HCT116 (cell line): Measurements from ENCODE around the gene CAPS. TPM values are rescaled to one million over a fixed set of nuclear protein-coding genes. Genes with fewer than 3 reads are reported as not detected.

Source experiments
- ATAC-seq: fragments of 200-7000 bp; cut with Tn5 transposase; 2 replicates; pipeline ENCODE4 v1.9.1; 2020; ENCODE audit warnings: mild to moderate bottlenecking, moderate library complexity
- BruUV-seq: library from RNA; stranded (reverse); fragments of 400-500 nt; replicated peaks from 2 replicates; lab custom pipeline; 2021; lab: Mats Ljungman, UMichigan
- CTCF ChIA-PET: fragments of 300-600 bp; sonication (Branson Sonifier 250); formaldehyde crosslinking; loops from one replicate; lab custom pipeline; 2021; ENCODE audit warnings: antibody characterized with exemption; lab: Charles Lee
- POLR2A ChIA-PET: fragments of 300-600, 350-600 bp; sonication (Branson Sonifier 250); formaldehyde crosslinking; loops from one replicate; lab custom pipeline; 2021; ENCODE audit warnings: antibody characterized with exemption; lab: Charles Lee
- RAD21 ChIA-PET, 2 experiments: fragments of 300-600 bp; sonication (Branson Sonifier 250); formaldehyde crosslinking; loops; one replicate each; lab custom pipeline; 2023; ENCODE audit warnings: low total read pairs in 2 of 2; ENCODE audit not compliant: uncharacterized antibody in 2 of 2, unreplicated experiment in 2 of 2, low non-redundant PET in 1 of 2; lab: Charles Lee
- DNase-seq: peaks from one replicate; pipeline ENCODE4 v3.0.0-alpha.2; 2010; ENCODE audit warnings: low read depth, low spot score
- H2AFZ ChIP-seq: fragments of 200-600 bp; shearing (Covaris generic), sonication (generic); 2 replicates; pipeline ENCODE4 v1.6.1; 2017; ENCODE audit warnings: low read depth, mixed run types, mixed read lengths, antibody characterized with exemption, low read length; ENCODE audit not compliant: poor library complexity, severe bottlenecking
- H3K27ac ChIP-seq: 2 replicates; pipeline ENCODE4 v1.5.1; 2012; ENCODE audit warnings: low read depth, low read length
- H3K27me3 ChIP-seq: fragments of 200-600 bp; sonication (generic); 2 replicates; pipeline ENCODE4 v1.6.1; 2016; ENCODE audit warnings: mixed run types, low read length, mixed read lengths; ENCODE audit not compliant: insufficient read depth
- H3K36me3 ChIP-seq, 2 experiments: fragments of 200-500 bp in 1 of 2; fragments of 200-600 bp in 1 of 2; sonication (Bioruptor generic) in 1 of 2; sonication (generic) in 1 of 2; 2 replicates each; pipeline versions ENCODE4 v1.5.1 to v1.6.1; 2014 to 2016; ENCODE audit warnings: low read length in 2 of 2, inconsistent platforms in 1 of 2, mixed read lengths in 1 of 2, mixed run types in 1 of 2; ENCODE audit not compliant: insufficient read depth in 2 of 2, control insufficient read depth in 1 of 2
- H3K4me1 ChIP-seq, 2 experiments: fragments of 200-600 bp in 1 of 2; sonication (generic) in 1 of 2; 2 replicates each; pipeline versions ENCODE4 v1.5.1 to v1.6.1; 2012 to 2017; ENCODE audit warnings: low read length in 2 of 2, inconsistent platforms in 1 of 2, mild to moderate bottlenecking in 1 of 2, mixed read lengths in 1 of 2, mixed run types in 1 of 2, moderate library complexity in 1 of 2; ENCODE audit not compliant: insufficient read depth in 2 of 2, control insufficient read depth in 1 of 2
- H3K4me2 ChIP-seq: fragments of 200-600 bp; sonication (generic); 2 replicates; pipeline ENCODE4 v1.6.1; 2017; ENCODE audit warnings: mixed run types, low read length, mixed read lengths
- H3K4me3 ChIP-seq, 2 experiments: fragments of 200-600 bp in 1 of 2; sonication (generic) in 1 of 2; replicated peaks in 1 of 2; 2 replicates each; pipeline ENCODE4 v1.5.1; 2011 to 2016; ENCODE audit warnings: low read length in 2 of 2, control low read depth in 1 of 2, low read depth in 1 of 2, mild to moderate bottlenecking in 1 of 2, mixed read lengths in 1 of 2, mixed run types in 1 of 2
- H3K79me2 ChIP-seq: fragments of 200-600 bp; sonication (generic); 2 replicates; pipeline ENCODE4 v1.6.1; 2017; ENCODE audit warnings: mild to moderate bottlenecking, mixed run types, low read length, moderate library complexity, mixed read lengths; ENCODE audit not compliant: insufficient read depth
- H3K9ac ChIP-seq: fragments of 200-600 bp; sonication (generic); 2 replicates; pipeline ENCODE4 v1.6.1; 2016; ENCODE audit warnings: low read length, mixed read lengths
- H3K9me2 ChIP-seq: fragments of 200-600 bp; sonication (generic), shearing (Covaris generic); 2 replicates; pipeline ENCODE4 v1.6.1; 2017; ENCODE audit warnings: mixed run types, mild to moderate bottlenecking, moderate library complexity; ENCODE audit not compliant: insufficient read depth
- H3K9me3 ChIP-seq, 2 experiments: fragments of 200-500 bp in 1 of 2; fragments of 200-600 bp in 1 of 2; sonication (Bioruptor generic) in 1 of 2; sonication (generic) in 1 of 2; 2 replicates each; pipeline ENCODE4 v1.6.1; 2014 to 2017; ENCODE audit warnings: low read length in 2 of 2, mixed read lengths in 2 of 2, inconsistent platforms in 1 of 2, low read depth in 1 of 2, mild to moderate bottlenecking in 1 of 2, mixed run types in 1 of 2, moderate library complexity in 1 of 2; ENCODE audit not compliant: control insufficient read depth in 1 of 2, insufficient read depth in 1 of 2
- H4K20me1 ChIP-seq: fragments of 200-600 bp; sonication (generic), shearing (Covaris generic); 2 replicates; pipeline ENCODE4 v1.6.1; 2017; ENCODE audit warnings: mixed run types, mild to moderate bottlenecking, moderate library complexity; ENCODE audit not compliant: insufficient read depth
- ATF3 ChIP-seq: IDR thresholded peaks from 2 replicates; pipeline ENCODE4 v1.6.1; 2012
- ELF1 ChIP-seq: IDR thresholded peaks from 2 replicates; pipeline ENCODE4 v1.6.1; 2012; ENCODE audit warnings: low read depth, borderline replicate concordance
- EZH2 ChIP-seq: fragments of 200-600 bp; sonication (generic); IDR thresholded peaks from 2 replicates; pipeline ENCODE4 v1.6.1; 2017; ENCODE audit warnings: antibody characterized with exemption, mixed run types
- EZH2phosphoT487 ChIP-seq: fragments of 200-600 bp; IDR thresholded peaks from 2 replicates; pipeline ENCODE4 v1.6.1; 2018; ENCODE audit warnings: antibody characterized with exemption, borderline replicate concordance
- FOSL1 ChIP-seq: IDR thresholded peaks from 2 replicates; pipeline ENCODE4 v1.6.1; 2012; ENCODE audit warnings: low read depth
- MAX ChIP-seq: IDR thresholded peaks from 2 replicates; pipeline ENCODE4 v1.6.1; 2012
- POLR2A ChIP-seq: IDR thresholded peaks from 2 replicates; pipeline ENCODE4 v1.7.0; 2011; ENCODE audit warnings: borderline replicate concordance; ENCODE audit not compliant: insufficient read depth, insufficient read length; ENCODE audit errors: extremely low read depth
- POLR2AphosphoS5 ChIP-seq: IDR thresholded peaks from 2 replicates; pipeline ENCODE4 v1.6.1; 2011; ENCODE audit warnings: mild to moderate bottlenecking, low read depth, low read length, moderate library complexity
- SIN3A ChIP-seq: IDR thresholded peaks from 2 replicates; pipeline ENCODE4 v1.6.1; 2012; ENCODE audit warnings: low read depth
- SP1 ChIP-seq: IDR thresholded peaks from 2 replicates; pipeline ENCODE4 v1.6.1; 2012; ENCODE audit warnings: low read depth
- SRF ChIP-seq: IDR thresholded peaks from 2 replicates; pipeline ENCODE4 v1.6.1; 2012; ENCODE audit warnings: low read depth
- TCF7L2 ChIP-seq: IDR thresholded peaks from 2 replicates; pipeline ENCODE4 v1.7.0; 2011; ENCODE audit warnings: borderline replicate concordance, inconsistent platforms; ENCODE audit not compliant: insufficient read depth, insufficient read length; ENCODE audit errors: extremely low read depth
- ZFX ChIP-seq: fragments of 450-650 bp; IDR thresholded peaks from 2 replicates; pipeline ENCODE4 v1.6.1; 2017
- intact Hi-C: fragments of 100-400 bp; cut with micrococcal nuclease; formaldehyde crosslinking; loops from 2 replicates; pipeline ENCODE4 v1.10.0; 2022
- total RNA-seq: library from RNA; stranded (reverse); gene quantifications from one replicate; pipeline ENCODE4 v1.2.1, GENCODE V29; 2021; ENCODE audit not compliant: unreplicated experiment
- TF ChIP-seq, protein P1 (sequence below): IDR thresholded peaks from 2 replicates; pipeline ENCODE4 v1.6.1; 2011; ENCODE audit warnings: mild to moderate bottlenecking, low read length, moderate library complexity; ENCODE audit not compliant: insufficient replicate concordance; ENCODE audit errors: extremely low read depth

Gene CAPS
- total RNA-seq, 1 experiment from 2014 or later = 2.5 TPM

- TF ChIP-seq, protein P1, sequence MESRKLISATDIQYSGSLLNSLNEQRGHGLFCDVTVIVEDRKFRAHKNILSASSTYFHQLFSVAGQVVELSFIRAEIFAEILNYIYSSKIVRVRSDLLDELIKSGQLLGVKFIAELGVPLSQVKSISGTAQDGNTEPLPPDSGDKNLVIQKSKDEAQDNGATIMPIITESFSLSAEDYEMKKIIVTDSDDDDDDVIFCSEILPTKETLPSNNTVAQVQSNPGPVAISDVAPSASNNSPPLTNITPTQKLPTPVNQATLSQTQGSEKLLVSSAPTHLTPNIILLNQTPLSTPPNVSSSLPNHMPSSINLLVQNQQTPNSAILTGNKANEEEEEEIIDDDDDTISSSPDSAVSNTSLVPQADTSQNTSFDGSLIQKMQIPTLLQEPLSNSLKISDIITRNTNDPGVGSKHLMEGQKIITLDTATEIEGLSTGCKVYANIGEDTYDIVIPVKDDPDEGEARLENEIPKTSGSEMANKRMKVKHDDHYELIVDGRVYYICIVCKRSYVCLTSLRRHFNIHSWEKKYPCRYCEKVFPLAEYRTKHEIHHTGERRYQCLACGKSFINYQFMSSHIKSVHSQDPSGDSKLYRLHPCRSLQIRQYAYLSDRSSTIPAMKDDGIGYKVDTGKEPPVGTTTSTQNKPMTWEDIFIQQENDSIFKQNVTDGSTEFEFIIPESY = peak; percentile 98
- TF ChIP-seq POLR2A (peak; percentile 51), EZH2 (no peak), ELF1 (no peak), EZH2phosphoT487 (no peak)
These were observed 10.3 kb upstream of the CAPS start, which contains the start of gene NDUFA11 (continued) for GRCh38 chr19:5903624-5904351.

DNA sequence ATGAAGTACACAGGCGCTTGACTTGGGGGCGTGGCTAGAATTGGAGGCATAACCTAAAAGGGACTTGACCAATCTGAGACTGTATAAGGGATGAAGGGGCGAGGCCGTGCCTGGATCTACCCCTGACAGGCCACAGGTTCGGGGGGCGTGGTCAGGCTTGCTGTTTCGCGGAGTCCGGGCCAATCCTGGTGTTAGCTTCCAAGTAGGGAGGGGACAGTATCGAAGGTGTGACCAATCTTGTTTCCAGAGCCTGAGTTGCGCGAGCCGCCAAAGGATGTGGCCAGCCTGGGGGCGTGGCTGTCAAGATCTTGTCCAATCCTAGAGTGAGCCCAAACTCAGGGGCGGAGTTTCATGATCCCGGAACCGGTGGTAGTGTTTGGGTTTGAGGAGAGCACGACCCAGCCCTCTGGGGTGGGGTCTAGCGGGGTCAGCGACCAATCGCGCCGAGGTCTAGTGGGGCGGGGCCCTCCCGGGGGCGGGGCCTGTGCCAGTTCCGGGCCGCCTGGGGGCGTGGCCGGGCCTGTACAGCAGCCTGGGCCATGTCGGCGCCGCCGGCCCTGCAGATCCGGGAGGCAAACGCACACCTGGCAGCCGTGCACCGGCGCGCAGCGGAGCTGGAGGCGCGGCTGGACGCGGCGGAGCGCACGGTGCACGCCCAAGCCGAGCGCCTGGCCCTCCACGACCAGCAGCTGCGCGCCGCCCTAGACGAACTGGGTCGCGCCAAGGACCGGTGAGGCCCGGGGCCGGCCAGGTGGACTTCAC lies 9.5 kb upstream of the CAPS start, which contains the start of gene VMAC:
VMAC (plus strand) TSS at position 521 of the 762 bp plus-strand sequence; CDS start at position 540, 19 bp downstream.
- H3K9me3 ChIP-seq = no peaks in the 10 kb centered on the region
- no peaks in the 10 kb centered on the region for H3K9me2 ChIP-seq
- ChIA-PET POLR2A (interaction anchor here (0.6 to 2.0 kb wide), 10 partner anchors 8 to 282 kb away, joined by 3 to 34 read pairs (median 4); partner anchors contain the start of genes CATSPERD, DUS3L, LONP1 and RPL36), CTCF (interaction anchor here (0.6 to 2.3 kb wide), 7 partner anchors 11 to 215 kb away, joined by 3 to 37 read pairs (median 5); partner anchors contain the start of genes NRTN, RANBP3 and RPL36), RAD21 (interaction anchor here (0.6 to 1.8 kb wide), 2 partner anchors 85 to 100 kb away, joined by 3 to 6 read pairs; partner anchors contain the start of gene NRTN (in 1 of the 2))
- BruUV-seq = no TSS peak
- H3K36me3 ChIP-seq = peaks cover 0 to 5% of the 10 kb centered on the region in 2 experiments; a peak in 3 of 4 replicates
- peaks cover 9 to 24% of the 10 kb centered on the region in 2 experiments; a peak in 3 of 4 replicates for H3K4me1 ChIP-seq
- peak within 1 kb of the TSS; percentile 100 for H3K9ac ChIP-seq
- H2AFZ ChIP-seq = no peak within 1 kb of the TSS
- H3K4me3 ChIP-seq = peak within 1 kb of the TSS; percentile 100
- H3K4me2 ChIP-seq = peak within 1 kb of the TSS; percentile 88
- H3K27me3 ChIP-seq = no peaks in the 10 kb centered on the region
- peak; percentile 100 for DNase-seq
- H4K20me1 ChIP-seq = no peaks in the 10 kb centered on the region
- peak within 1 kb of the TSS; percentile 94 for H3K27ac ChIP-seq
- peak; percentile 82 for ATAC-seq
- peaks cover 40% of the 10 kb centered on the region for H3K79me2 ChIP-seq
- TF ChIP-seq ATF3 (no peak), ZFX (peak; percentile 71; the same call in 1 of the 2 replicates), TCF7L2 (peak; percentile 87), SIN3A (no peak), SRF (peak; percentile 64), POLR2AphosphoS5 (no peak), POLR2A (peak; percentile 37), MAX (peak; percentile 33; the same call in 1 of the 2 replicates), EZH2phosphoT487 (no peak), FOSL1 (no peak), SP1 (peak; percentile 75)
- intact Hi-C loops = loop anchor here (2.0 kb wide), 1 partner anchor 78 kb away; no protein-coding TSS in a partner anchor
